ENCODE results near the gene ITGB7.

GRCh38 chr12:53219292-53219955, 12.4 kb upstream of the ITGB7 start:
- TF ChIP-seq GATA3 (IDR thresholded peaks at IDR 0.05; ENCODE audit: low read depth, low read length) (no peak), GATA2 (IDR thresholded peaks at IDR 0.05; ENCODE audit: low read depth, low read length) (no peak)

Data from SH-SY5Y (cell line).